ENCODE data around the gene NIPBL. TPM values are rescaled to one million over a fixed set of nuclear protein-coding genes. Genes with fewer than 3 reads are reported as not detected.

NIPBL gene
- total RNA-seq, 4 donors from 2014 or later = 26.7 to 73.8 (median 64.4) TPM

- Histone ChIP-seq H3K36me3 (no peaks in the 10 kb centered on the region), H3K4me3 (no peak overlapping the region), H3K27me3 (no peaks in the 10 kb centered on the region), H3K4me1 (peaks cover 3 to 36% (median 16%) of the 10 kb centered on the region in 4 donors), H3K9me3 (no peaks in the 10 kb centered on the region), H3K27ac (no peak overlapping the region)
- no peak for DNase-seq
- intact Hi-C loops (cut with DNase I; ENCODE audit: low total_unique reads) (no loop called here), in situ Hi-C loops (cut with MboI; ENCODE audit: low pct_ligation_motif_present in 1 of 4, low pct_unique_long_range_greater_than_20kb in 1 of 4, low sequenced_read_pairs in 3 of 4) (no loop called here)
- no peak for TF ChIP-seq EP300 (IDR thresholded peaks at IDR 0.05; ENCODE audit: low read depth)
- TF ChIP-seq CTCF (IDR thresholded peaks at IDR 0.05) = no peak
- TF ChIP-seq POLR2A (IDR thresholded peaks at IDR 0.05) = no peak
- TF ChIP-seq POLR2AphosphoS5 (IDR thresholded peaks at IDR 0.05) = no peak
- 83 to 96% methylated on average over 2 to 5 of the region's 5 CpGs for WGBS, 2 donors (ENCODE audit: low coverage in 1 of 2)
These were observed 61.6 kb downstream of the NIPBL start for GRCh38 chr5:36938129-36938528.

GRCh38 chr5:36939969-36940858 lies 63.6 kb downstream of the NIPBL start:
- peaks cover 3 to 27% (median 10%) of the 10 kb centered on the region in 4 donors for H3K4me1 ChIP-seq
- H3K27ac ChIP-seq = no peak overlapping the region
- no peaks in the 10 kb centered on the region for H3K36me3 ChIP-seq
- H3K9me3 ChIP-seq = no peaks in the 10 kb centered on the region
- no peak overlapping the region for H3K4me3 ChIP-seq
- no peaks in the 10 kb centered on the region for H3K27me3 ChIP-seq
- 62 to 63% methylated on average over 3 of the region's 3 CpGs for WGBS, 2 donors (ENCODE audit: low coverage in 1 of 2)
- in situ Hi-C loops (cut with MboI; ENCODE audit: low pct_ligation_motif_present in 1 of 4, low pct_unique_long_range_greater_than_20kb in 1 of 4, low sequenced_read_pairs in 3 of 4) (no loop called here), intact Hi-C loops (cut with DNase I; ENCODE audit: low total_unique reads) (no loop called here)
- no peak for TF ChIP-seq POLR2A (IDR thresholded peaks at IDR 0.05)
- no peak for TF ChIP-seq EP300 (IDR thresholded peaks at IDR 0.05; ENCODE audit: low read depth)
- TF ChIP-seq POLR2AphosphoS5 (IDR thresholded peaks at IDR 0.05) = no peak
- no peak for TF ChIP-seq CTCF (IDR thresholded peaks at IDR 0.05)
- DNase-seq = no peak

DNA sequence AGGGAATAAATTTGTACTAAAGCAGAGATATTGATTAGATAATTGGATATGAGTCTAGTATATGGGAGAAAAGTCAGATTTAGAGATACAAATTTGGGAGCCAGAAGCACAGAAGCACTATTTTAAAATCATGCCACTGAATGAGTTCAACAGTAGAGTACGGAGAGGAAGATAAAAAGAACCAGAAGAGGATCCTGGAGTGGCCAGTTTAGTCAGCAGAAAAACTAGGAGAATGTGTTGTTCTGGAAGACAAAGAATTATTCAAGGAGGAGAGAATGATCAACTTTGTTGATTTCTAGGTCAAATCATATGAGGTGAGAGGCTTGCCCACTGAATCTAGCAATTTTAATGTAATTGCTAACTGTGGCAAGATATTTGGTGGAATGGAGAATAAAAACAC lies 67.0 kb downstream of the NIPBL start:
- in situ Hi-C loops (cut with MboI; ENCODE audit: low pct_ligation_motif_present in 1 of 4, low pct_unique_long_range_greater_than_20kb in 1 of 4, low sequenced_read_pairs in 3 of 4) = no loop called here

More for the DNA sequence above, 67.0 kb downstream of the NIPBL start:
- Histone ChIP-seq H3K36me3 (no peaks in the 10 kb centered on the region), H3K4me1 (peaks cover 4 to 24% (median 10%) of the 10 kb centered on the region in 4 donors), H3K27me3 (no peaks in the 10 kb centered on the region), H3K9me3 (no peaks in the 10 kb centered on the region), H3K27ac (no peak overlapping the region), H3K4me3 (no peak overlapping the region)
- intact Hi-C loops (cut with DNase I; ENCODE audit: low total_unique reads) = no loop called here
- 76 to 88% methylated on average over 1 of the region's 1 CpG for WGBS, 2 donors (ENCODE audit: low coverage in 1 of 2)
- TF ChIP-seq EP300 (IDR thresholded peaks at IDR 0.05; ENCODE audit: low read depth) (no peak), POLR2A (IDR thresholded peaks at IDR 0.05) (no peak), CTCF (IDR thresholded peaks at IDR 0.05) (no peak), POLR2AphosphoS5 (IDR thresholded peaks at IDR 0.05) (no peak)
- no peak for DNase-seq

All from transverse colon (tissue), 4 donors.